ENCODE data around the gene MTOR. TPM values are rescaled to one million over a fixed set of nuclear protein-coding genes. Genes with fewer than 3 reads are reported as not detected.

Gene MTOR
- total and polyA plus RNA-seq, 10 of the 15 experiments (the other 5 are each of a cell fraction or from before 2014, with no cell fraction given) = 6.6 to 41.8 (median 29.8) TPM

GRCh38 chr1:11182884-11183283 is 79.5 kb downstream of the MTOR start (continued):
- TF ChIP-seq MLLT1 (IDR thresholded peaks at IDR 0.05) = no peak
- no peak for TF ChIP-seq FOXM1 (IDR thresholded peaks at IDR 0.05; ENCODE audit: low read depth, low read length)
- TF ChIP-seq REST (IDR thresholded peaks at IDR 0.05; ENCODE audit: low read depth, low read length) = no peak
- TF ChIP-seq HDAC6 (IDR thresholded peaks at IDR 0.05; ENCODE audit: unreplicated experiment) = no peak
- TF ChIP-seq TCF7 (IDR thresholded peaks at IDR 0.05; ENCODE audit: borderline replicate concordance) = no peak
- no peak for TF ChIP-seq CUX1 (IDR thresholded peaks at IDR 0.05; ENCODE audit: insufficient replicate concordance, low read depth, low read length)
- no peak for TF ChIP-seq ZBTB40 (IDR thresholded peaks at IDR 0.05; ENCODE audit: borderline replicate concordance)
- TF ChIP-seq POLR2AphosphoS5 (IDR thresholded peaks at IDR 0.05; ENCODE audit: low read length) = no peak
